Mesendoderm (in vitro differentiated cells): ENCODE results near the gene PPP1R15A.
"Not testable (repeated sequence)": the region's sequence is repeated elsewhere in the genome, so short reads cannot be mapped to it uniquely, and the experiment has no call there.

Experiments
- DNase-seq: peaks from one replicate; pipeline ENCODE4 v3.0.0; 2013
- H2AK5ac ChIP-seq: 2 replicates; pipeline ENCODE4 v1.6.1; 2013; ENCODE audit warnings: low read length, inconsistent platforms
- H2BK120ac ChIP-seq: 2 replicates; pipeline ENCODE4 v1.6.1; 2013; ENCODE audit warnings: low read depth, mild to moderate bottlenecking, low read length, moderate library complexity, mixed read lengths
- H2BK15ac ChIP-seq: replicated peaks from 2 replicates; pipeline ENCODE4 v1.6.1; 2013; ENCODE audit warnings: low read depth, mild to moderate bottlenecking, moderate library complexity
- H2BK5ac ChIP-seq: 2 replicates; pipeline ENCODE4 v1.6.1; 2013; ENCODE audit warnings: low read length, inconsistent platforms
- H3K18ac ChIP-seq: 2 replicates; pipeline ENCODE4 v1.6.1; 2013; ENCODE audit warnings: mild to moderate bottlenecking, low read length, mixed read lengths
- H3K23ac ChIP-seq: one replicate; pipeline ENCODE4 v1.6.1; 2013; ENCODE audit warnings: low read length
- H3K27ac ChIP-seq: 2 replicates; pipeline ENCODE4 v1.5.1; 2013; ENCODE audit warnings: low read depth, mild to moderate bottlenecking, inconsistent platforms, low read length, moderate library complexity
- H3K27me3 ChIP-seq: 2 replicates; pipeline ENCODE4 v1.6.1; 2013; ENCODE audit warnings: low read length, control low read depth, mild to moderate bottlenecking, inconsistent platforms; ENCODE audit not compliant: insufficient read depth, poor library complexity
- H3K36me3 ChIP-seq: 2 replicates; pipeline ENCODE4 v1.6.1; 2013; ENCODE audit warnings: low read length, inconsistent platforms; ENCODE audit not compliant: control insufficient read depth, insufficient read depth
- H3K4ac ChIP-seq: one replicate; pipeline ENCODE4 v1.6.1; 2013; ENCODE audit warnings: low read depth, mild to moderate bottlenecking, low read length, moderate library complexity
- H3K4me1 ChIP-seq: 2 replicates; pipeline ENCODE4 v1.6.1; 2013; ENCODE audit warnings: low read depth, low read length, inconsistent platforms; ENCODE audit not compliant: control insufficient read depth
- H3K4me2 ChIP-seq: 2 replicates; pipeline ENCODE4 v1.6.1; 2013; ENCODE audit warnings: low read length
- H3K4me3 ChIP-seq: 2 replicates; pipeline ENCODE4 v1.5.1; 2013; ENCODE audit warnings: mild to moderate bottlenecking, low read length
- H3K56ac ChIP-seq: one replicate; pipeline ENCODE4 v1.6.1; 2013; ENCODE audit warnings: low read length
- H3K79me1 ChIP-seq: 2 replicates; pipeline ENCODE4 v1.6.1; 2013; ENCODE audit warnings: low read length, inconsistent platforms
- H3K79me2 ChIP-seq: 2 replicates; pipeline ENCODE4 v1.6.1; 2013; ENCODE audit warnings: mild to moderate bottlenecking, low read length; ENCODE audit not compliant: control insufficient read depth, insufficient read depth
- H3K9ac ChIP-seq: 2 replicates; pipeline ENCODE4 v1.6.1; 2013; ENCODE audit warnings: low read length, inconsistent platforms
- H4K5ac ChIP-seq: one replicate; pipeline ENCODE4 v1.6.1; 2013; ENCODE audit warnings: low read length
- H4K8ac ChIP-seq: one replicate; pipeline ENCODE4 v1.6.1; 2013; ENCODE audit warnings: low read depth, mild to moderate bottlenecking, control low read depth, low read length, moderate library complexity
- WGBS: extraction: QIAGEN DNeasy Blood & Tissue Kit; methylation state at CpG from one replicate; pipeline ENCODE4 v1.1.7; 2013; ENCODE audit warnings: low lambda C conversion rate, missing lambda C conversion rate; ENCODE audit not compliant: insufficient coverage; ENCODE audit errors: extremely low coverage; 5-methylcytosine and 5-hydroxymethylcytosine counted together

PPP1R15A gene

GRCh38 chr19:48889496-48889895 lies 17.3 kb downstream of the PPP1R15A start:
- not testable (repeated sequence) for H3K4ac ChIP-seq, H2BK120ac ChIP-seq, H3K4me1 ChIP-seq, H2BK5ac ChIP-seq, H3K27ac ChIP-seq, H4K5ac ChIP-seq, H3K23ac ChIP-seq, H3K4me2 ChIP-seq, DNase-seq, H3K18ac ChIP-seq, H3K79me1 ChIP-seq, H2BK15ac ChIP-seq, H3K4me3 ChIP-seq, H3K9ac ChIP-seq, H2AK5ac ChIP-seq, H3K36me3 ChIP-seq, H3K79me2 ChIP-seq, H3K56ac ChIP-seq, H4K8ac ChIP-seq, H3K27me3 ChIP-seq
- WGBS = no CpG with 5 or more reads among the region's 3 CpGs

DNA sequence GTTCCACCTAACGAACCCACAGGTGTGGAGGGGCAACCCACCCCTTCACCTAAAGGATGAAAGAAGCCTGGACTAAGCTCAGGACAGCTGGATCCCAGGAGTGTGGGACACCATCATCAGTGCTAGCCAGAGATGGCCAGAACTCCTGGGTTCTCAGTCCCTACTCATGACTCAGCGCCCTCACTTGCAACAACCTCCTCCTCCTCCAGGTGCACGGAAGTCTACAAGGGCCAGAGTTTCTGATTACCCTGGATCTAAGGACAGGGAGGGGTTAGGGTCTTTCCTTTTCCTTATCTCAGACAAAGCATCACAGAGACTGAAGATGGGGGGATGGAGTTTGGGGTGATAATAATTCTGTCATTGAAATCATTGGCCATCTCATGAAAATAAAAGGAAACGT lies 18.3 kb downstream of the PPP1R15A start:
- Histone ChIP-seq H3K79me2 (no peaks in the 10 kb centered on the region), H2BK120ac (no peak overlapping the region), H3K79me1 (no peaks in the 10 kb centered on the region), H3K27ac (no peak overlapping the region), H3K23ac (no peak overlapping the region), H3K9ac (no peak overlapping the region), H3K4me2 (no peak overlapping the region), H3K4ac (no peak overlapping the region), H2BK15ac (no peak overlapping the region), H4K5ac (no peak overlapping the region), H3K36me3 (no peaks in the 10 kb centered on the region), H2BK5ac (no peak overlapping the region), H4K8ac (no peak overlapping the region), H3K4me3 (no peak overlapping the region), H2AK5ac (no peak overlapping the region), H3K4me1 (no peaks in the 10 kb centered on the region), H3K27me3 (no peaks in the 10 kb centered on the region), H3K18ac (no peak overlapping the region), H3K56ac (no peak overlapping the region)
- no CpG with 5 or more reads among the region's 4 CpGs for WGBS
- DNase-seq = no peak

- H2BK120ac ChIP-seq = no peak overlapping the region
- H2AK5ac ChIP-seq = no peak overlapping the region
- no peaks in the 10 kb centered on the region for H3K79me1 ChIP-seq
- no peak overlapping the region for H3K27ac ChIP-seq
- H4K8ac ChIP-seq = no peak overlapping the region
- no peak overlapping the region for H4K5ac ChIP-seq
- no peak overlapping the region for H3K9ac ChIP-seq
- no peak overlapping the region for H3K4ac ChIP-seq
- no peaks in the 10 kb centered on the region for H3K79me2 ChIP-seq
- no peak for DNase-seq
- H3K4me1 ChIP-seq = no peaks in the 10 kb centered on the region
- no peak overlapping the region for H2BK15ac ChIP-seq
- no peaks in the 10 kb centered on the region for H3K27me3 ChIP-seq
- H3K23ac ChIP-seq = no peak overlapping the region
- H3K36me3 ChIP-seq = no peaks in the 10 kb centered on the region
- H3K56ac ChIP-seq = peak overlapping the region; percentile 34
- no peak overlapping the region for H2BK5ac ChIP-seq
- no peak overlapping the region for H3K4me2 ChIP-seq
- H3K18ac ChIP-seq = no peak overlapping the region
- WGBS = no CpG with 5 or more reads among the region's 21 CpGs
- H3K4me3 ChIP-seq = no peak overlapping the region
These were observed 23.0 kb downstream of the PPP1R15A start for GRCh38 chr19:48895226-48895625.

DNA sequence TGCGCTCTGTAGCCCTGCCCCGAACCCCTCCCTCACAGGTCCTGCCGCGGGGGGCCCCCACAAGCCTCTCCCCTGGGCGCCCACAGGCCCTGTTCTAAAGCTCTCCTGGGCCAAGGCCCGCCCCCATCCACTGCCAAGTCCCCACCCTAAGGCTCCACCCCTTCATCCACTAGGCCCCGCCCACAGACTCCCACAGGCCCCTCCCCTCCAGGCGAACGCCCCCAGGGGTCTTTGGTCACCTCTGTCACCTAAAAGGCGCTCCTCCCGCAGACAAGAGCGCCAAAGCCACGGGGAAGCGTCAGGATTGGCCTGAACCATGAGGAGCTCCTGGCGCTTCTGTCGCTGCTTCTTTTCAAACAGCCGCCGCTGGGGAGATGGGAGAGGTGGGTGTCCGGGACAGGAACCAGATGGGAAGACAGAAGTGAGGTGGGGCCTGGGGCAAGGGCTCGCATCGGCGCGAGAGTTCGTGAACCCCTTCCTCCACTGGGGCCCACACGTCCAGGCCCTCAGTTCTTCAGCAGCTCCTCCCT lies 24.0 kb downstream of the PPP1R15A start:
- DNase-seq = peak; percentile 75
- Histone ChIP-seq H2BK15ac (no peak overlapping the region), H3K4me3 (no peak overlapping the region), H3K4me1 (no peaks in the 10 kb centered on the region), H4K8ac (no peak overlapping the region), H3K23ac (no peak overlapping the region), H2BK5ac (no peak overlapping the region), H3K18ac (peak overlapping the region; percentile 61), H3K27me3 (no peaks in the 10 kb centered on the region), H4K5ac (no peak overlapping the region), H3K79me2 (peaks cover 3% of the 10 kb centered on the region), H3K4ac (peak overlapping the region; percentile 89), H3K27ac (no peak overlapping the region), H2BK120ac (no peak overlapping the region), H2AK5ac (no peak overlapping the region), H3K4me2 (no peak overlapping the region), H3K9ac (peak overlapping the region; percentile 56), H3K79me1 (no peaks in the 10 kb centered on the region), H3K56ac (peak overlapping the region; percentile 37), H3K36me3 (no peaks in the 10 kb centered on the region)
- no CpG with 5 or more reads among the region's 25 CpGs for WGBS

DNA sequence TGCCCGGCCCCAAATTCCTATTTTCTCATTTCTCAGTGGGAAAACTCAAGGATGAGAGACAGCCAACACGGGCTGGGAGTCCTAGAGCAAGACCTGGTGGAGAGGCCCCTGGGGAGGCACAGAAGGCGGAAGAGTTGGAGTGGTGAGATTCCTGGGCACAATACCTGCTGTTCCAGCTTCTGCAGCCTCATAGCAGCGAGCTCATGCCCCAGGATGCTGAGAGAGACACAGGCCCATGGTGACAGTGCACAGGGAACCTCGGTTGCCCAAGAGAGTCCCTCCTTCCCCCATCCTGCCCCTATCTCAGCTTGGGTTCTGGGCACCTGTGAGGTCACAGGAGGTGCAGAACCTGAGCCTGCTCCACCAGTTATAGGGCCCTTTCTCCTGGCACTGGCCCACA lies 25.0 kb downstream of the PPP1R15A start:
- Histone ChIP-seq H3K56ac (no peak overlapping the region), H3K18ac (no peak overlapping the region), H2AK5ac (no peak overlapping the region), H3K4ac (no peak overlapping the region), H3K36me3 (no peaks in the 10 kb centered on the region), H3K9ac (no peak overlapping the region), H3K79me1 (no peaks in the 10 kb centered on the region), H2BK15ac (no peak overlapping the region), H3K79me2 (peaks cover 3% of the 10 kb centered on the region), H3K23ac (no peak overlapping the region), H3K27me3 (no peaks in the 10 kb centered on the region), H2BK120ac (no peak overlapping the region), H2BK5ac (no peak overlapping the region), H3K4me2 (no peak overlapping the region), H4K5ac (no peak overlapping the region), H3K4me1 (no peaks in the 10 kb centered on the region), H3K27ac (no peak overlapping the region), H3K4me3 (no peak overlapping the region), H4K8ac (no peak overlapping the region)
- no peak for DNase-seq
- no CpG with 5 or more reads among the region's 5 CpGs for WGBS

GRCh38 chr19:48899386-48899749 lies 27.1 kb downstream of the PPP1R15A start:
- not testable (repeated sequence) for H4K5ac ChIP-seq, H3K4ac ChIP-seq, H2BK5ac ChIP-seq, H3K27ac ChIP-seq, H3K36me3 ChIP-seq, H3K4me3 ChIP-seq, H2BK120ac ChIP-seq, H3K79me2 ChIP-seq, H2BK15ac ChIP-seq, DNase-seq, H3K4me2 ChIP-seq, H4K8ac ChIP-seq, H2AK5ac ChIP-seq, H3K9ac ChIP-seq, H3K27me3 ChIP-seq, H3K18ac ChIP-seq, H3K23ac ChIP-seq, H3K4me1 ChIP-seq, H3K79me1 ChIP-seq
- no CpG with 5 or more reads among the region's 11 CpGs for WGBS
- peak overlapping the region; percentile 17 for H3K56ac ChIP-seq
